GM21367 (cell line): Measurements from ENCODE around the gene PACSIN2.
"Not testable (repeated sequence)": the region's sequence is repeated elsewhere in the genome, so short reads cannot be mapped to it uniquely, and the experiment has no call there.

ENCODE experiments used
- ATAC-seq: cut with Tn5 transposase; IDR thresholded peaks from one replicate; pipeline ENCODE4 v1.9.1; 2021; ENCODE audit not compliant: unreplicated experiment

PACSIN2 gene

GRCh38 chr22:42967005-42967404 lies 47.9 kb downstream of the PACSIN2 start:
- no peak for ATAC-seq

- ATAC-seq, result no peak
Measured at GRCh38 chr22:42966497-42966896, 48.5 kb downstream of the PACSIN2 start.

- no peak for ATAC-seq
Measured at GRCh38 chr22:42964994-42965699, 49.8 kb downstream of the PACSIN2 start.

- ATAC-seq, result no peak
Measured at GRCh38 chr22:42963231-42963595, 51.7 kb downstream of the PACSIN2 start.

GRCh38 chr22:42962295-42963230 lies 52.4 kb downstream of the PACSIN2 start:
- ATAC-seq, result no peak

- no peak for ATAC-seq
Measured at GRCh38 chr22:42961810-42962209, 53.1 kb downstream of the PACSIN2 start.

GRCh38 chr22:42961400-42961690 lies 53.6 kb downstream of the PACSIN2 start:
- not testable (repeated sequence) for ATAC-seq

GRCh38 chr22:42960531-42961399 lies 54.2 kb downstream of the PACSIN2 start:
- no peak for ATAC-seq

- ATAC-seq, result no peak
Measured at GRCh38 chr22:42959576-42960509, 55.1 kb downstream of the PACSIN2 start.

GRCh38 chr22:42958937-42959336 lies 56.0 kb downstream of the PACSIN2 start:
- ATAC-seq, result no peak

GRCh38 chr22:42957958-42958357 lies 57.0 kb downstream of the PACSIN2 start:
- no peak for ATAC-seq

GRCh38 chr22:42957544-42957943 lies 57.4 kb downstream of the PACSIN2 start:
- ATAC-seq, result no peak

- no peak for ATAC-seq
Measured at GRCh38 chr22:42955848-42956247, 59.1 kb downstream of the PACSIN2 start.

- ATAC-seq, result no peak
Measured at GRCh38 chr22:42955087-42955635, 59.8 kb downstream of the PACSIN2 start.

GRCh38 chr22:42953751-42954150 lies 61.2 kb downstream of the PACSIN2 start:
- not testable (repeated sequence) for ATAC-seq

- ATAC-seq, result no peak
Measured at GRCh38 chr22:42951093-42951710, 63.7 kb downstream of the PACSIN2 start.

- ATAC-seq, result no peak
Measured at GRCh38 chr22:42950281-42950680, 64.7 kb downstream of the PACSIN2 start.

GRCh38 chr22:42949159-42949558 lies 65.8 kb downstream of the PACSIN2 start:
- no peak for ATAC-seq

- no peak for ATAC-seq
Measured at GRCh38 chr22:42948294-42948693, 66.7 kb downstream of the PACSIN2 start.
